ENCODE results near the gene SALL3.

SALL3 gene

DNA sequence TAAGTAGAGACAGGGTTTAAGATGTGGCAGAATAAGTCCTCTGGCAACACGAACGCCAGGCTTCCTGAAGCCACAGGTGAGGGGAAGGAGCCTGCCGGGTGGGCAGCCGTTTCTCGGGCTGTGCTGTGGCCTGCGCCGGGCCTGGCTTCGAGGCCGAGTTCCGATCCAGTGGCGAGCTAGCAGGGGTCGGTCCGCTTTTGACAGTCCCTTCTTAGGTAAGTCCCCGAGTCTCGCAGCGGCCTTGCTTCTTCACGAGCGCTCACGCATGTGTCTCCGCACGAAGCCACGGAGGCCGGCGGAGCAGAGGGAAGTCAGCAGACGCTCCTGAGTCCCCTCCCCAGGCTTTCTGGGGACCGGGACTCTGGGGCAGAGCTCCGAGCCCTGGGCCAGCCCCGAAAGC is 26.0 kb downstream of the SALL3 start:
- no peak for DNase-seq (ENCODE audit: low read depth in 2 of 2)

- DNase-seq (ENCODE audit: low read depth in 2 of 2): no peak
Measured at GRCh38 chr18:79006106-79006795, 26.6 kb downstream of the SALL3 start.

- DNase-seq (ENCODE audit: low read depth in 2 of 2): no peak
Measured at GRCh38 chr18:79007440-79007839, 27.8 kb downstream of the SALL3 start.

- DNase-seq (ENCODE audit: low read depth in 2 of 2): no peak
Measured at GRCh38 chr18:79008356-79008940, 28.8 kb downstream of the SALL3 start.

DNA sequence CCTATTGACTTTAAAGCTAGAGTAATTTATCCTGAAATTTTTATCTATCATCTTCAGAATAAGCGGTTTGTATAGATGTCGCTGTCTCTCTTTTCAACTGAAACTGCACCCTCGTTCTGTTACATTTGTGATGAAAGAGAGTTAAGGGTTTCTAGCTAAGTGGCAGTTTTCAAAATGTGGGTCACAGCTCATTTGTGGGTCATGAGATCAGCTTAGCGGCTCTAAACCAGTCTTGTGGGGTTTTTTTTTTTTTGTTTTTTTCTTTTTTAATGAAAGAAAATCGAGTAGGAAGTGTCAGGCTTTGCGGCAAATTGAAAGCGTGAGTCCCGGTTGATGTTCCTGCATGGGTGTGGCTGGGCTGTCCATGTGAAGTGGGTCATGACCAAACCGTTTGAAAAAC is 31.2 kb downstream of the SALL3 start:
- no peak for DNase-seq (ENCODE audit: low read depth in 2 of 2)

- DNase-seq (ENCODE audit: low read depth in 2 of 2): peak in 1 of 2 donors; percentile 8
Measured at GRCh38 chr18:79011300-79011870, 31.8 kb downstream of the SALL3 start.

DNA sequence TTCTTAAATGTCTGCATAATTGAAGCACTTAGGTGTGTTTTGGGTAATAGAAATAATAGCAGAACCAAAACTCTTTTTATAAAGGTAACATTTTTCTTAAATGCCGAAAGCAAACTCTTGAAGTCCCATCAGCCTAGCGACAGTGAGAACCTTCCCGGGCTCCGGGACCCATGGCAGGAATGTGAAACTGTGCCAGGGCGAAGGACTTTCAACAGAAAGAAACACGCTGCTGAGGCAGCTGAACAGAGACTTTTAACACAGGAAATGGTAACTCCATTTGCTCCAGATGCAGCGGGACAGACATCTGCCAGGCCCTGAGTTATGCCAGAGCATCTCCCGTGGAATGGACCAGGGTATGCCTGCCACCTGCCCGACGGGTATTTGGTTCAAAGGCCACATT is 34.3 kb downstream of the SALL3 start:
- DNase-seq (ENCODE audit: low read depth in 2 of 2): no peak

GRCh38 chr18:79018911-79019310 is 39.3 kb downstream of the SALL3 start:
- DNase-seq (ENCODE audit: low read depth in 2 of 2): no peak

DNA sequence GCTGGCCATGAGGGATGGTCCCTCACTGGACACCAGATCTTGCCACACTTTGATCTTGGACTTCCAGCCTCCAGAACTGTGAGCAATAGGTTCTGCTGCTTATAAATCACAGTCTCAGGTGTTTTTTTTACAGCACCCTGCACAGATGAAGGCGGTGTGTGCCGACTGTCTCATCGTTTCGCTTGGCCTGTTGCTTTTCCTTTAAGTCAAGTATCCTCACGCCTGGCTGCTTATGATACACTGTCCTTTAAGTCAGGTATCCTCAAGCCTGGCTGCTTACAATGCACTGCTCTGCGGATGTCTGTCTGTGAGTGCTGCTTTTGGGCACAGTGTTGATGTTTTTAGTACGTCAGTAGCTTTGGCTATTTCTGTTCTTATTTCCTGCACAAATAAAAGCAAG is 40.3 kb downstream of the SALL3 start:
- no peak for DNase-seq (ENCODE audit: low read depth in 2 of 2)

DNA sequence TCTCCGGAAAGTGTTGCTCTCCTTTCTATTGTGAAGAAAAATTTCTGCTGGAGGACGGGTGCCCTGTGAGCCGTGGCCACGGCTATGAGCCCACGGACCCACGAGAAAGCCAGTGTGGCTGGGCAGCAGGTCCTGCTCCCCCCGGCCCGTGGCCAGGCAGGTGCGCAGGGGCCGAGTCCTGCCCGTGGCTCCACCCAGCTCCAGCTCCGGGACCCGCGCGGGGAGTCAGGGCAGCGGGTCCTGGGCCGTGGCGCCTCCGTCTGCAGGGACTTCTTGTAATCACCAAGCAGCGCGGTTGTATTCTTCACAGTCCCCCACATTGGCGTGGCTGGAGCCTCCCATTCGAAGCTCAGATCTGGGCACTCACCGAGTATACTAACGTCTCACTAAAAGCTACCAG is 43.0 kb downstream of the SALL3 start:
- DNase-seq (ENCODE audit: low read depth in 2 of 2): no peak

DNA sequence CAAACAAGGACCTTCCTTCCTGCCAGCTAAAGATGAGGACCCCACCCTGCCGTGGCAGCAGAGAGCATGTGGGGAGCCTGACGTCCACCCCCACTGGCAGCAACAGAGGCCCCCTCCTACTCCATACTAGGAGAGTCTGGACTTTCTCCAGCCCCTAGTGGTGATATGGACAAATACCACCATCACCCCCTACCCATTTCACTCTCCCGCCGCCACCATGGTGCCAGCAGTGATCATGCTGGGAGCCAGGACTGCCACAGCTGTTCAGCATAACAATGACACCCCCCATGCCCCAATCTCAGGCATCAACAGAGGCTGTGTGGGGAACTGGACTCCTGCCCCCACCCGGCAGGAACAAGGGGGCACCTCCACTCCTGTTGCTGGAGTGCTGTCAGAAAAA is 46.9 kb downstream of the SALL3 start:
- DNase-seq (ENCODE audit: low read depth in 2 of 2): no peak

- DNase-seq (ENCODE audit: low read depth in 2 of 2): no peak
Measured at GRCh38 chr18:79030680-79031079, 51.1 kb downstream of the SALL3 start.

DNA sequence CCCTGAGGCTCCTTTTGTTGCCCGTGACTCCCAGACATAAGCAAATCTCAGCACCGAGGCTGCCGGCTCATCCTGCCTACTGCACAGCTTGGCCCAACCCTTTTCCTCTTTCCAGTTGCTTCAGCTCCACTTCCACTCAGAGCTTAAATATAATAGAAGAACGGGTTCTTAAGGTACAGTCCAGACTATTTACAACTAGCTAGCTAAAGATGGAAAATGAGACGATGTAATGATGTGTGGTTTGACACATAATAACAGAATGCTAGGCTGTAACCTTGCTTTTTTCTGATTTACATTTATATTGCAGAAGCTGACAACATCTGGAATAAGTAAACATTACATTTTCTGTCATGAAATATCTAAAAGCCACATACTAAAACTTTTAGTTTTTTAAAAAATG is 62.7 kb downstream of the SALL3 start:
- DNase-seq (ENCODE audit: low read depth in 2 of 2): no peak

- no peak for DNase-seq (ENCODE audit: low read depth in 2 of 2)
Measured at GRCh38 chr18:79043288-79043687, 63.7 kb downstream of the SALL3 start.

DNA sequence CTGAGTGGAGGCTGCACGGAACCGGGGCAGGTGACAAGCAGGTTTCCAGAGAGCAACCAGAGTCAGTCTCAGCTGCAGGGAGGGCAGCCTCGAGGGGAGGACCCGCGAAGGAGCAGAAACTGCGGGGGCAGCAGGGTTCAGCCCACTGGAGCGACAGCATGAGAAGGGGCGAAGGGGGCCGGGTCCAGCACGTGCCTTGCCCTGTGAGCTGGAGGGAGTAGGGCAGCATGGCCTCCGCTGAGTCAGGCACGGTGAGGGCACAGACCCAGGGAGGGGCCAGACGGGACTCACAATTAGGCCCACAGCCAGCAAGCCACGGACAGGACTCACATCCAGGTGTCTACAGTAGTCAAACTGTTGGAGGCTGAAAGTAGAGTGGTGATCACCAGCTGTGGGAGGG is 66.9 kb downstream of the SALL3 start:
- no peak for DNase-seq (ENCODE audit: low read depth in 2 of 2)

DNA sequence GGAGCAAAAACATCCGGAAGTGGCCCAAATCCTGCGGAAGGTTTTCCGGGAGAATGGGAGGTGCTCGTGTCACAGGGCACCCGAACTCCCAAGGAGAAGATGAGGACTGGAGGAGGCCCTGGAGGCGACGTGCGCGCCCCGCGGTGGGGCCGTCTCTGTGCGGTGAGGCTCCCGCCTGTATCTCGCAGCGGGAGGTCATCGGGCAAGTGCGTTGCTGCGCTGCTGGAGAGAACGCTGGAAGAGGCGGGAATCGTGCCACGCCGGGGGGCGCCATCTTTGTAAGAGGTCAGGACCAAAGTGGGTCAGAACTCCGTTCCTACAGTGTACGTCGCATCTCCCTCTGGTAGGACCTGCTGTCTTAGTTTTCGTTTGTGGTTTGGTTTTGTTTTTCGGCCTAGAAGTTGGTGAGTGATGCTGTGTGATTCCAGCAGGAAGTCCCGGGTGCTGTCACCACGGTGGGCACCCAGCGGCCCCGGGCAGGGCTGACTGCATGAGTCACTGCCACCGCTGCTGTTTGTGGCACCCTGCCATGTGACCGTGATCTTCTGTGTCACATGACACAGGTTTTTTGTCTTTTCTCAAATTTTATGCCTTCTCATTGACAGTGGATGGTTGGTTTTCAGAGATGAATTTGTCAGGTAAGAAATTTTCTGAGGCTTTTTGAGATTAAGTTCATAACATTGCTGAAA is 68.1 kb downstream of the SALL3 start:
- peak in 1 of 2 donors; percentile 8 for DNase-seq (ENCODE audit: low read depth in 2 of 2)

- DNase-seq (ENCODE audit: low read depth in 2 of 2): no peak
Measured at GRCh38 chr18:79048245-79048632, 68.6 kb downstream of the SALL3 start.

- DNase-seq (ENCODE audit: low read depth in 2 of 2): no peak
Measured at GRCh38 chr18:79049506-79049905, 69.9 kb downstream of the SALL3 start.
